Transverse colon (tissue), 4 donors: ENCODE data around the gene SERAC1. TPM values are rescaled to one million over a fixed set of nuclear protein-coding genes. Genes with fewer than 3 reads are reported as not detected.

Experiments
- DNase-seq: peaks from one replicate; pipeline ENCODE4 v3.0.0-alpha.2; 2019
- H3K27ac ChIP-seq, 4 donors: fragments of 200-600 bp; sonication (generic); 2 replicates each; pipeline ENCODE4 v1.5.1; 2016 to 2018; ENCODE audit warnings: inconsistent platforms in 4 of 4
- H3K27me3 ChIP-seq: fragments of 200-600 bp; sonication (generic); 2 replicates; pipeline ENCODE4 v1.5.1; 2017; ENCODE audit warnings: inconsistent platforms
- H3K36me3 ChIP-seq, 4 donors: fragments of 200-600 bp; sonication (generic); 2 replicates each; pipeline ENCODE4 v1.5.1; 2017 to 2019; ENCODE audit warnings: inconsistent platforms in 4 of 4
- H3K4me1 ChIP-seq, 4 donors: fragments of 200-600 bp; sonication (generic); 2 replicates each; pipeline ENCODE4 v1.5.1; 2017 to 2020; ENCODE audit warnings: inconsistent platforms in 4 of 4
- H3K4me3 ChIP-seq, 4 donors: fragments of 200-600 bp; sonication (generic); 1 replicate in 1 of 4; 2 replicates in 3 of 4; pipeline versions ENCODE4 v1.5.1 to v1.6.1; 2017 to 2019; ENCODE audit warnings: inconsistent platforms in 4 of 4
- H3K9me3 ChIP-seq, 2 donors: fragments of 200-600 bp; sonication (generic); 2 replicates each; pipeline ENCODE4 v1.5.1; 2017 to 2019; ENCODE audit warnings: inconsistent platforms in 2 of 2
- EP300 ChIP-seq: sonication (generic); formaldehyde crosslinking; IDR thresholded peaks from one replicate; pipeline ENCODE4 v1.6.1; 2017; ENCODE audit warnings: antibody characterized with exemption, low read depth
- POLR2A ChIP-seq: fragments of 450-650 bp; IDR thresholded peaks from one replicate; pipeline ENCODE4 v1.6.1; 2016; ENCODE audit warnings: antibody characterized with exemption, mild to moderate bottlenecking, moderate library complexity
- POLR2AphosphoS5 ChIP-seq, 3 donors: sonication (generic); formaldehyde crosslinking; IDR thresholded peaks; one replicate each; pipeline ENCODE4 v1.6.1; 2016; ENCODE audit warnings: antibody characterized with exemption in 3 of 3
- WGBS, 2 donors: methylation state at CpG; one replicate each; pipeline ENCODE4 v1.1.5; 2018; ENCODE audit warnings: low coverage in 1 of 2; 5-methylcytosine and 5-hydroxymethylcytosine counted together
- in situ Hi-C, 4 donors: fragments of 200-750 bp; cut with MboI; loops; one replicate each; pipeline versions ENCODE4 v1.15.0 to v1.15.1; 2017; ENCODE audit warnings: low sequenced_read_pairs in 3 of 4, low pct_ligation_motif_present in 1 of 4, low pct_unique_long_range_greater_than_20kb in 1 of 4
- intact Hi-C: fragments of 100-400 bp; cut with DNase I; formaldehyde crosslinking; loops from one replicate; pipeline ENCODE4 v1.15.1; 2023; ENCODE audit warnings: low total_unique reads
- total RNA-seq, 4 donors: library from RNA; depleted of rRNA; stranded (reverse); fragments of >200 nt; gene quantifications; one replicate each; pipeline ENCODE4 v1.1.0, GENCODE V29; 2016
- TF ChIP-seq, protein P1 (sequence below), 5 experiments: fragments of 200-600 bp in 3 of 5; fragments of 450-650 bp in 2 of 5; sonication (generic) in 3 of 5; IDR thresholded peaks; 1 replicate in 2 of 5; 2 replicates in 3 of 5; pipeline ENCODE4 v1.5.1; 2016 to 2017; ENCODE audit warnings: antibody characterized with exemption in 5 of 5, inconsistent platforms in 3 of 5, mild to moderate bottlenecking in 2 of 5, moderate library complexity in 1 of 5

Gene SERAC1
- total RNA-seq, 4 donors from 2014 or later: 9.8 to 125 (median 13.5) TPM

DNA sequence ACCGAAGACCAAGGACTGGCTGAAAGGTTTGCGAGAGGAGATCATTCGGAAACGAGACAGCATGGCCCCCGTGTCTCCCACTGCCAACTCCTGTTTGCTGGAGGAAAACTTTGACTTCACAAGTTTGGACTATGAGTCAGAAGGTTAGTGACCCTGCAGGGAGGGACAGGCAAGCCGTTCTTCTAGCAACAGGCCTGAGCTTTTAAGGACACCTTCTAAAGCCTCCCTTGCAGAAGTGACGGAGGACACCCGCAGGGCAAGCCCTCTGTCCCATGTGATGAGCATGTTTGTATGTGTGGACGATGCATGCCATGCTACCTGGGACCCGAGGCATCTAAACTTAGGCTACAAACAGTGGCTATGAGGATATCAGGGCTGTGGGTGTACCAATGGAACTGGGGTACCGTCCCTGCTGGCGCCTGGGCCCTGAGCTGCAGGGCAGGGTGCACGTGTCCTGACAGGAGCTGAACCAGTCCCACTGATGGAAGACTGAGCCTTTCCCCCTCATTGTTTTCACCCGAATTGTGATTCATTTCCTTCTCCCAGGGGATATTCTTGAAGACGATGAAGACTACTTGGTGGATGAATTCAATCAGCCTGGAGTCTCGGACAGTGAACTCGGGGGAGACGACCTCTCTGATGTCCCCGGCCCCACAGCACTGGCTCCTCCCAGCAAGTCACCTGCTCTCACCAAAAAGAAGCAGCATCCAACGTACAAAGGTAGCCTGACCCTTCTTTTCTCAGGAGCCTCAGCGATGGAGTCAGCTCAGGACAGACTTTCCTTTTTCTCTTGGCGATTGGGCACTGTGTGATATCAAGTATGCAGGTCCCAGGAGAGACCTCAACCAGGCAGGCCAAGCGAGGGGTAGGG is 84.4 kb downstream of the SERAC1 start:
- no peaks in the 10 kb centered on the region for H3K9me3 ChIP-seq
- DNase-seq: no peak
- peaks cover 0 to 20% (median 8%) of the 10 kb centered on the region in 4 donors for H3K36me3 ChIP-seq
- no peaks in the 10 kb centered on the region for H3K27me3 ChIP-seq
- no peak overlapping the region for H3K27ac ChIP-seq
- no peak overlapping the region for H3K4me3 ChIP-seq
- TF ChIP-seq EP300: no peak
- intact Hi-C loops (no loop called here), in situ Hi-C loops (no loop called here)
- peaks cover 0 to 4% (median 1%) of the 10 kb centered on the region in 4 donors for H3K4me1 ChIP-seq
- 85 to 94% methylated on average over 3 to 23 of the region's 23 CpGs for WGBS, 2 donors

GRCh38 chr6:158081657-158081935 is 86.5 kb downstream of the SERAC1 start:
- H3K36me3 ChIP-seq: peaks cover 0 to 27% (median 10%) of the 10 kb centered on the region in 4 donors
- 96% methylated on average over 6 of the region's 6 CpGs; no CpG with 5 or more reads in 1 of the 2 donors for WGBS, 2 donors
- H3K27ac ChIP-seq: no peak overlapping the region
- in situ Hi-C loops: no loop called here
- H3K4me3 ChIP-seq: no peak overlapping the region
- DNase-seq: no peak
- intact Hi-C loops: no loop called here
- H3K4me1 ChIP-seq: no peaks in the 10 kb centered on the region
- no peaks in the 10 kb centered on the region for H3K9me3 ChIP-seq
- no peaks in the 10 kb centered on the region for H3K27me3 ChIP-seq
- TF ChIP-seq POLR2A (no peak), POLR2AphosphoS5 (IDR thresholded peaks at IDR 0.05) (no peak), EP300 (no peak)
- TF ChIP-seq, protein P1, sequence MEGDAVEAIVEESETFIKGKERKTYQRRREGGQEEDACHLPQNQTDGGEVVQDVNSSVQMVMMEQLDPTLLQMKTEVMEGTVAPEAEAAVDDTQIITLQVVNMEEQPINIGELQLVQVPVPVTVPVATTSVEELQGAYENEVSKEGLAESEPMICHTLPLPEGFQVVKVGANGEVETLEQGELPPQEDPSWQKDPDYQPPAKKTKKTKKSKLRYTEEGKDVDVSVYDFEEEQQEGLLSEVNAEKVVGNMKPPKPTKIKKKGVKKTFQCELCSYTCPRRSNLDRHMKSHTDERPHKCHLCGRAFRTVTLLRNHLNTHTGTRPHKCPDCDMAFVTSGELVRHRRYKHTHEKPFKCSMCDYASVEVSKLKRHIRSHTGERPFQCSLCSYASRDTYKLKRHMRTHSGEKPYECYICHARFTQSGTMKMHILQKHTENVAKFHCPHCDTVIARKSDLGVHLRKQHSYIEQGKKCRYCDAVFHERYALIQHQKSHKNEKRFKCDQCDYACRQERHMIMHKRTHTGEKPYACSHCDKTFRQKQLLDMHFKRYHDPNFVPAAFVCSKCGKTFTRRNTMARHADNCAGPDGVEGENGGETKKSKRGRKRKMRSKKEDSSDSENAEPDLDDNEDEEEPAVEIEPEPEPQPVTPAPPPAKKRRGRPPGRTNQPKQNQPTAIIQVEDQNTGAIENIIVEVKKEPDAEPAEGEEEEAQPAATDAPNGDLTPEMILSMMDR (IDR thresholded peaks at IDR 0.05): no peak

GRCh38 chr6:158080849-158081656 is 87.0 kb downstream of the SERAC1 start:
- Histone ChIP-seq H3K36me3 (peaks cover 0 to 33% (median 10%) of the 10 kb centered on the region in 4 donors), H3K27me3 (no peaks in the 10 kb centered on the region), H3K9me3 (no peaks in the 10 kb centered on the region), H3K4me1 (no peaks in the 10 kb centered on the region), H3K4me3 (no peak overlapping the region), H3K27ac (no peak overlapping the region)
- in situ Hi-C loops (no loop called here), intact Hi-C loops (no loop called here)
- TF ChIP-seq, protein P1 (IDR thresholded peaks at IDR 0.05): no peak
- TF ChIP-seq POLR2AphosphoS5 (IDR thresholded peaks at IDR 0.05) (no peak), POLR2A (no peak), EP300 (no peak)
- WGBS, 2 donors: 89 to 91% methylated on average over 11 to 18 of the region's 18 CpGs
- DNase-seq: no peak

GRCh38 chr6:158078320-158078719 is 89.7 kb downstream of the SERAC1 start:
- 79 to 88% methylated on average over 4 to 7 of the region's 7 CpGs for WGBS, 2 donors
- Histone ChIP-seq H3K27me3 (no peaks in the 10 kb centered on the region), H3K36me3 (peaks cover 0 to 21% (median 9%) of the 10 kb centered on the region in 4 donors), H3K9me3 (no peaks in the 10 kb centered on the region), H3K4me3 (no peak overlapping the region), H3K4me1 (no peaks in the 10 kb centered on the region), H3K27ac (no peak overlapping the region)
- in situ Hi-C loops (no loop called here), intact Hi-C loops (loop anchor here (10.0 kb wide), 1 partner anchor 94 kb away; the partner anchor contains the start of gene SYNJ2)
- TF ChIP-seq, protein P1 (IDR thresholded peaks at IDR 0.05): no peak
- TF ChIP-seq POLR2AphosphoS5 (IDR thresholded peaks at IDR 0.05) (no peak), POLR2A (no peak), EP300 (no peak)
- DNase-seq: no peak
